K562 (cell line): ENCODE measurements around the gene BCCIP. TPM values are rescaled to one million over a fixed set of nuclear protein-coding genes. Genes with fewer than 3 reads are reported as not detected.

Experiments
- ATAC-seq: fragments of 200-7000 bp; cut with Tn5 transposase; 3 replicates; pipeline ENCODE4 v1.9.1; 2020; ENCODE audit warnings: moderate library complexity
- BruUV-seq: library from RNA; stranded (reverse); fragments of 400-500 nt; replicated peaks from 2 replicates; lab custom pipeline; 2021; lab: Mats Ljungman, UMichigan
- CTCF ChIA-PET: fragments of 300-600 bp; formaldehyde crosslinking; extraction: SDS; loops from one replicate; lab custom pipeline; 2021; ENCODE audit warnings: low intra/inter-chr PET ratio; lab: Yijun Ruan, JAX
- POLR2A ChIA-PET: fragments of 300-600, 350-650 bp; sonication (Branson Sonifier 250); formaldehyde crosslinking; extraction: SDS; loops from one replicate; lab custom pipeline; 2021; ENCODE audit warnings: antibody characterized with exemption, inconsistent platforms; lab: Yijun Ruan, JAX
- DNase-seq, 4 experiments: peaks; one replicate each; pipeline versions ENCODE4 v3.0.0 to v3.0.0-alpha.2; 2011 to 2018; ENCODE audit warnings: low spot score in 3 of 4, mixed read lengths in 3 of 4; ENCODE audit errors: extremely low read depth in 1 of 4
- FAIRE-seq: peaks from 2 replicates; lab custom pipeline; 2011; peaks lifted over from hg19 to GRCh38; lab: Jason Lieb, UNC
- H2AFZ ChIP-seq: 2 replicates; pipeline ENCODE4 v1.6.0; 2011; ENCODE audit warnings: low read depth, low read length, control low read depth, inconsistent platforms
- H3K27ac ChIP-seq: fragments of 200-600 bp; 3 replicates; pipeline ENCODE4 v1.8.0; 2011; ENCODE audit warnings: low read depth, mild to moderate bottlenecking, control low read depth, inconsistent platforms, low read length, moderate library complexity, mixed read lengths; ENCODE audit errors: extremely low read depth
- H3K27me3 ChIP-seq, 2 experiments: fragments of 300-600 bp in 1 of 2; 2 replicates in 1 of 2; 3 replicates in 1 of 2; pipeline versions ENCODE4 v1.6.0 to v1.8.0; 2011; ENCODE audit warnings: inconsistent platforms in 2 of 2, low read length in 2 of 2, mild to moderate bottlenecking in 1 of 2, mixed read lengths in 1 of 2, moderate library complexity in 1 of 2; ENCODE audit not compliant: control insufficient read depth in 2 of 2, insufficient read depth in 2 of 2
- H3K36me3 ChIP-seq: fragments of 300-600 bp; 3 replicates; pipeline ENCODE4 v1.8.0; 2011; ENCODE audit warnings: mild to moderate bottlenecking, low read length, inconsistent platforms; ENCODE audit not compliant: control insufficient read depth, insufficient read depth
- H3K4me1 ChIP-seq, 2 experiments: fragments of 200-600 bp in 1 of 2; replicated peaks in 1 of 2; 2 replicates in 1 of 2; 3 replicates in 1 of 2; pipeline versions ENCODE4 v1.5.1 to v1.8.0; 2011; ENCODE audit warnings: inconsistent platforms in 2 of 2, low read length in 2 of 2, mild to moderate bottlenecking in 1 of 2, mixed read lengths in 1 of 2, moderate library complexity in 1 of 2; ENCODE audit not compliant: control insufficient read depth in 2 of 2, insufficient read depth in 2 of 2
- H3K4me2 ChIP-seq: 2 replicates; pipeline ENCODE4 v1.6.1; 2011; ENCODE audit warnings: low read length, control low read depth, inconsistent platforms, mixed read lengths; ENCODE audit not compliant: insufficient read depth
- H3K4me3 ChIP-seq: fragments of 200-600 bp; sonication (generic), shearing (Covaris generic); 2 replicates; pipeline ENCODE4 v1.5.1; 2016; ENCODE audit warnings: control low read depth, inconsistent platforms
- H3K79me2 ChIP-seq: fragments of 200-600 bp; 3 replicates; pipeline ENCODE4 v1.8.0; 2011; ENCODE audit warnings: low read length, inconsistent platforms; ENCODE audit not compliant: control insufficient read depth, insufficient read depth
- H3K9ac ChIP-seq, 2 experiments: 2 replicates each; pipeline versions ENCODE4 v1.6.0 to v1.6.1; 2011; ENCODE audit warnings: low read depth in 2 of 2, low read length in 2 of 2, control low read depth in 1 of 2, inconsistent platforms in 1 of 2, mild to moderate bottlenecking in 1 of 2, mixed read lengths in 1 of 2; ENCODE audit not compliant: insufficient read depth in 1 of 2
- H3K9me1 ChIP-seq: one replicate; pipeline ENCODE4 v1.6.0; 2011; ENCODE audit warnings: inconsistent platforms, mild to moderate bottlenecking, low read length, moderate library complexity; ENCODE audit not compliant: control insufficient read depth, insufficient read depth
- H3K9me3 ChIP-seq: replicated peaks from 2 replicates; pipeline ENCODE4 v1.5.1; 2011; ENCODE audit warnings: low read depth, low read length, inconsistent platforms; ENCODE audit not compliant: control insufficient read depth, insufficient read depth
- H4K20me1 ChIP-seq: replicated peaks from 2 replicates; pipeline ENCODE4 v1.6.1; 2011; ENCODE audit warnings: low read length, inconsistent platforms, mixed read lengths; ENCODE audit not compliant: control insufficient read depth, insufficient read depth
- CREB3L1 ChIP-seq: fragments of 450-650 bp; IDR thresholded peaks from 2 replicates; pipeline ENCODE4 v1.6.1; 2014; ENCODE audit warnings: low read depth, mild to moderate bottlenecking, moderate library complexity, borderline replicate concordance
- GATAD2A ChIP-seq: fragments of 450-650 bp; IDR thresholded peaks from 2 replicates; pipeline ENCODE4 v1.6.1; 2017
- GTF3C2 ChIP-seq: IDR thresholded peaks from 3 replicates; pipeline ENCODE4 v1.6.1; 2011; ENCODE audit warnings: borderline replicate concordance, mild to moderate bottlenecking, moderate library complexity; ENCODE audit not compliant: insufficient read length; ENCODE audit errors: extremely low read depth
- NFATC3 ChIP-seq: fragments of 450-650 bp; IDR thresholded peaks from 2 replicates; pipeline ENCODE4 v1.6.1; 2017; ENCODE audit warnings: mild to moderate bottlenecking
- PML ChIP-seq: IDR thresholded peaks from 2 replicates; pipeline ENCODE4 v1.6.1; 2012; ENCODE audit warnings: low read length, inconsistent platforms
- RBFOX2 ChIP-seq: fragments of 200-400 bp; formaldehyde crosslinking; IDR thresholded peaks from 2 replicates; pipeline ENCODE4 v1.6.1; 2017; ENCODE audit warnings: low read depth, mild to moderate bottlenecking, low read length, moderate library complexity
- ZNF197 ChIP-seq: fragments of 200-800 bp; sonication (Bioruptor generic); IDR thresholded peaks from 2 replicates; pipeline ENCODE4 v1.6.1; 2016; ENCODE audit warnings: low read depth, missing genetic modification characterization, missing compliant biosample characterization
- ZNF398 ChIP-seq: fragments of 250-450 bp; sonication (Bioruptor Pico); IDR thresholded peaks from 2 replicates; pipeline ENCODE4 v1.8.0; 2021; ENCODE audit warnings: moderate library complexity, mild to moderate bottlenecking, inconsistent platforms
- ZNF561 ChIP-seq: fragments of 450-650 bp; formaldehyde crosslinking; conservative IDR thresholded peaks from 2 replicates; pipeline ENCODE4 v1.4.0; 2020; ENCODE audit warnings: mild to moderate bottlenecking, moderate library complexity
- ZNF695 ChIP-seq: fragments of 450-650 bp; formaldehyde crosslinking; IDR thresholded peaks from 2 replicates; pipeline ENCODE4 v1.4.0; 2020; ENCODE audit warnings: mild to moderate bottlenecking, moderate library complexity
- WGBS: fragments of 100-300 bp; shearing (Covaris generic); methylation state at CpG from one replicate; pipeline ENCODE4 v1.1.6; 2016; ENCODE audit warnings: low coverage, mixed read lengths; ENCODE audit not compliant: insufficient coverage; ENCODE audit errors: missing lambda C conversion rate; 5-methylcytosine and 5-hydroxymethylcytosine counted together
- in situ Hi-C: fragments of 300-500 bp; cut with MboI; formaldehyde crosslinking; loops from 4 replicates; pipeline ENCODE4 v1.15.0; 2018; ENCODE audit warnings: inconsistent platforms, mixed read lengths
- intact Hi-C: fragments of 100-400 bp; cut with micrococcal nuclease; formaldehyde crosslinking; loops from 2 replicates; pipeline ENCODE4 v1.14.2; 2022
- polyA plus RNA-seq, 8 experiments: library from polyadenylated mRNA; depleted of rRNA in 4 of 8; stranded (reverse) in 5 of 8; unstranded in 3 of 8; fragments of >200 nt; fragmentation: Nextera tagmentation in 2 of 8; fragmentation: Illumina TruSeq in 1 of 8; extraction: Ambion mirVana in 2 of 8; extraction: Trizol in 1 of 8; gene quantifications; 2 replicates each; pipeline versions ENCODE4 v1.2.1 to v1.2.3, GENCODE V29; 2011 to 2014; ENCODE audit warnings: inconsistent platforms in 1 of 8, missing spikeins in 1 of 8
- total RNA-seq, 7 experiments: library from RNA; depleted of rRNA in 6 of 7; stranded (reverse); fragments of >200 nt in 6 of 7; fragmentation: Illumina TruSeq in 2 of 7; extraction: Trizol in 2 of 7; gene quantifications; 2 replicates each; pipeline versions ENCODE4 v1.2.1 to v1.2.3, GENCODE V29; 2011 to 2021; ENCODE audit warnings: low replicate concordance in 1 of 7

Gene BCCIP
- total and polyA plus RNA-seq, 9 of the 15 experiments (the other 6 are each of a cell fraction or from before 2014, with no cell fraction given), result 95.1 to 204 (median 163) TPM

- Histone ChIP-seq H3K27ac (no peak overlapping the region), H3K36me3 (peaks cover 42% of the 10 kb centered on the region; the same call in 1 of the 3 replicates), H2AFZ (no peak overlapping the region), H3K27me3 (no peaks in the 10 kb centered on the region), H3K4me2 (no peak overlapping the region), H3K4me3 (no peak overlapping the region), H3K4me1 (no peaks in the 10 kb centered on the region; a peak in 1 of 5 replicates), H3K9ac (no peak overlapping the region), H3K79me2 (no peaks in the 10 kb centered on the region), H3K9me1 (no peaks in the 10 kb centered on the region), H4K20me1 (no peaks in the 10 kb centered on the region), H3K9me3 (no peaks in the 10 kb centered on the region)
- ChIA-PET CTCF (no interaction called here), POLR2A (interaction anchor here (1.6 kb wide), 1 partner anchor 9 kb away, joined by 6 read pairs; no protein-coding TSS in a partner anchor)
- 93% methylated on average over 3 of the region's 3 CpGs for WGBS
- TF ChIP-seq CREB3L1 (no peak), NFATC3 (no peak), PML (no peak), ZNF695 (no peak), ZNF398 (CRISPR knock-in tag) (no peak), RBFOX2 (no peak), GATAD2A (no peak), GTF3C2 (no peak), ZNF561 (CRISPR knock-in tag) (no peak), ZNF197 (CRISPR knock-in tag) (no peak)
- in situ Hi-C loops (no loop called here), intact Hi-C loops (no loop called here)
- DNase-seq (no peak), FAIRE-seq (no peak), ATAC-seq (no peak)
- no TSS peak for BruUV-seq
These were observed 23.5 kb downstream of the BCCIP start for GRCh38 chr10:125846894-125847293.
